22Rv1 (cell line): ENCODE results near the gene KLHDC8A.
A peak's percentile ranks its signal among the peaks of the same experiment; 100 is the strongest.

Experiments used
- ZFX ChIP-seq: fragments of 450-650 bp; IDR thresholded peaks from 2 replicates; pipeline ENCODE4 v1.6.1; 2017; ENCODE audit warnings: antibody characterized with exemption, borderline replicate concordance
- TF ChIP-seq, protein P1 (sequence below): fragments of 450-650 bp; IDR thresholded peaks from 2 replicates; pipeline ENCODE4 v1.5.1; 2017; ENCODE audit warnings: mild to moderate bottlenecking

DNA sequence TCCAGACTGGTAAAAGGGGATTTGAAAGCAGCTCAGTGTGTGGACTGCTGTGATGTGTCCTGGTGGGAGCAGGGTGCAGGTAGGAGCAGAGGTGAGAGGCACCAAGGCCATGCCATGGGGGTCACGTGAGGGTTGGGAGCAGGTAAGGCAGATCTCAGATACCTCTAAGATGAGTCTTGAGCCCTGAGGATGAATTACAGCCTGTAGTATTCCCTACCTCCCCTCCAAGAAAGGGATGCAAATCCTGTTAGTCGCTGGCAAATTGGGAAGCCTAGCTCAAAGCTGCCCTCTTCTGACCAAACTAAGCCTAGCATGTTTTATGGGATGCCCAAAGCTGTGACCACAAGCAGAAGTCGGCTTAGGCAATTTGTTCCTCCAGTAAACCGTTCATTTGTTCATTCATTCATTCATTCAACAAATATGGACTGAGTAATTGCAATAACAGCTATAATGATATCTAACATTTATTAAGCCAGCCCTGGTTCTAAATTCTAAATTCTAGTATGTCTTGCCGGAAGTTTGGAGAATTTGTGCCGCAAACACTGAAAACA is 31.3 kb downstream of the KLHDC8A start:
- TF ChIP-seq, protein P1, sequence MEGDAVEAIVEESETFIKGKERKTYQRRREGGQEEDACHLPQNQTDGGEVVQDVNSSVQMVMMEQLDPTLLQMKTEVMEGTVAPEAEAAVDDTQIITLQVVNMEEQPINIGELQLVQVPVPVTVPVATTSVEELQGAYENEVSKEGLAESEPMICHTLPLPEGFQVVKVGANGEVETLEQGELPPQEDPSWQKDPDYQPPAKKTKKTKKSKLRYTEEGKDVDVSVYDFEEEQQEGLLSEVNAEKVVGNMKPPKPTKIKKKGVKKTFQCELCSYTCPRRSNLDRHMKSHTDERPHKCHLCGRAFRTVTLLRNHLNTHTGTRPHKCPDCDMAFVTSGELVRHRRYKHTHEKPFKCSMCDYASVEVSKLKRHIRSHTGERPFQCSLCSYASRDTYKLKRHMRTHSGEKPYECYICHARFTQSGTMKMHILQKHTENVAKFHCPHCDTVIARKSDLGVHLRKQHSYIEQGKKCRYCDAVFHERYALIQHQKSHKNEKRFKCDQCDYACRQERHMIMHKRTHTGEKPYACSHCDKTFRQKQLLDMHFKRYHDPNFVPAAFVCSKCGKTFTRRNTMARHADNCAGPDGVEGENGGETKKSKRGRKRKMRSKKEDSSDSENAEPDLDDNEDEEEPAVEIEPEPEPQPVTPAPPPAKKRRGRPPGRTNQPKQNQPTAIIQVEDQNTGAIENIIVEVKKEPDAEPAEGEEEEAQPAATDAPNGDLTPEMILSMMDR, result peak; percentile 83
- no peak for TF ChIP-seq ZFX
